Activated gamma-delta T cell (primary cell): Measurements from ENCODE around the gene CASR.
"Not testable (repeated sequence)": the region's sequence is repeated elsewhere in the genome, so short reads cannot be mapped to it uniquely, and the experiment has no call there.

Experiments used
- DNase-seq: peaks from one replicate; lab custom pipeline; 2025; lab: John Stamatoyannopoulos, UW
- total RNA-seq, 2 donors: gene quantifications; one replicate each; lab custom pipeline; 2026; lab: John Stamatoyannopoulos, UW

The CASR gene
- 0 reads per million in 2 donors for total RNA-seq

DNA sequence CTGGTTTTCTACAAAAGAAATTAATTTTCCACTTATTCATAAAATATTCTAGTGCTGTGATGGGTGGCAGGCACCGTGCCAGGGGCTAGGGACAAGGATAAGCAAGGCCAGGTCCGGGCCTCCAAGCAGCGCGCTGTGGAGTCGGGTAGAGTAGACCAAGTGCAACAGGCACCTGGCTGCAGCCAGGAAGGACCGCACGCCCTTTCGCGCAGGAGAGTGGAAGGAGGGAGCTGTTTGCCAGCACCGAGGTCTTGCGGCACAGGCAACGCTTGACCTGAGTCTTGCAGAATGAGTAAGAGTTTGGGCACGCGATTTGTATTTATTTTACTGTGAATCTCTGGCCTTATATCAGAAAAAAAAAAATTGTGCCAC is at the start of gene CASR:
CASR (plus strand) TSS at position 148 of the 372 bp plus-strand sequence. CDS start 70,522 bp downstream, outside the sequence.
- no peak for DNase-seq

GRCh38 chr3:122146466-122146865 is 37.0 kb upstream of the CASR start:
- DNase-seq = no peak

DNA sequence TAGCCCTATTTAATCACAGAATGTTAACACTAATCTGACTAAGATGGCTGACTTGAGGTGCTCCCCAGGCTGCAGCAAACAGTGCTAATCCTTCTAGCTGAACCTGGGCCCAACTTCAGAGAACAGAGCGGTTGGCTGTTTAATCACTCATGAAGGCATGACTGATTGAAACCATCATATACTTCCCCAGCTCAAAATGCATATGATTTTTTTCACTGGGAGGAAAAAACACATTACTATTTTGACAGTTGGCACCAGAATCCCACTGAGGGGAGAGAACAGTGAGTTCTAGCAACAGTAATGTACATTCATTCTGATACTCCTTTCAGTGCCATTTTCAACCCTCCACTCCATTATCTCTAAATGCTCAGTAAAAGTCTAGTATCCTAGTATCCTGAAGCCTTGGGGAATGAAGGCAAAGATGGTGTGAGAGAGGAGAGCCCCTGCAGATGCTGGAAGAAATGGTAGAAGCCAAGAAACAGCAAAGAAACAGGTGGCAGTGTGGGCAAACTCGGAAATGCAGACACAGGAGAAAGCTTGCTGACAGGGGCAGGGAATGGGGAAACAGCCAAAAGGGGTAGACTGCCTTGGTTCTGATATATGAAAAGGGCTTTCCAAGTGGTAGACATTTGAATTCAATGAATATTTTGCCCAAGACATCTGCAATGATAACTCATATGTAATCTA is 34.4 kb upstream of the CASR start:
- DNase-seq = no peak

GRCh38 chr3:122151480-122151879 is 32.0 kb upstream of the CASR start:
- DNase-seq = no peak

GRCh38 chr3:122164983-122165382 is 18.5 kb upstream of the CASR start:
- DNase-seq = not testable (repeated sequence)

DNA sequence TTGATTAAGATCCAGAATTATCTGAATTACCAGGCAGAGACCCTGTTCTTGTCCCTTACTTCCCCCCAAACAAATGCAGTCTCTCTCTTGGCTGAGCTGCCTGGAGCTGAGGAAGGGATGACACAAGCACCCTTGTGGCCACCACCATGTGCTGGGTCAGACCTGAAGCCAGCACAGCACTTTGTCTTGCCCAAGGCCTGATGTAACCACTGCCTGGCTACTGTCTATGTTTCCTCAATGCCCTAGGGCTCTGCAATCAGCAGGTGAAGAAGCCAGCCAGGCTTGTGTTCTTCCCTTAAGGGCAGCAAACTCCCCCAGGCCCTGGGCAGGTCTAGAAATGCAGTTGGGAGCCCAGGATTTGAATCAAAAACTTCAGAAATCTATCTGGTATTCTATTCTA is 15.8 kb upstream of the CASR start:
- no peak for DNase-seq

- DNase-seq = no peak
These were observed 15.4 kb upstream of the CASR start for GRCh38 chr3:122168044-122168443.

DNA sequence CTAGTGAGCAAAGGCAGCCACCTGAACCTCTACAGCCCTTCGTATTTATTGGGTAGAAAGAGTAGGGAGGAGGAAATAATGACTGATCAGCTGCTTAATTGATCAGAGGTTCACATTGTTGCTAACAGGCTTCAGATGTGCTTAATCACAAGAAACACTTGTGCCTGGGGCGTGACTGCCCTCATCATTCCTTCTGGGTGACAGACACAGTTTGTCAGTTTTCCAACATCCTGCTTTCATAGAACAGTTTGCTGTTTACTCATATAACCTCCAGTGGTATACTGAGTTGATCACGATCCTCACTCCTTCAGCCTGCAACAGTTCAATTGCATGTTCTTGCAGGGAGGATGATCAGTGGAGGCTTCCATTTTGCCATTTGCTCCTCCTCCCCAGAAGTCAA is 13.6 kb upstream of the CASR start:
- no peak for DNase-seq

- DNase-seq = not testable (repeated sequence)
These were observed 12.1 kb upstream of the CASR start for GRCh38 chr3:122171361-122171760.

DNA sequence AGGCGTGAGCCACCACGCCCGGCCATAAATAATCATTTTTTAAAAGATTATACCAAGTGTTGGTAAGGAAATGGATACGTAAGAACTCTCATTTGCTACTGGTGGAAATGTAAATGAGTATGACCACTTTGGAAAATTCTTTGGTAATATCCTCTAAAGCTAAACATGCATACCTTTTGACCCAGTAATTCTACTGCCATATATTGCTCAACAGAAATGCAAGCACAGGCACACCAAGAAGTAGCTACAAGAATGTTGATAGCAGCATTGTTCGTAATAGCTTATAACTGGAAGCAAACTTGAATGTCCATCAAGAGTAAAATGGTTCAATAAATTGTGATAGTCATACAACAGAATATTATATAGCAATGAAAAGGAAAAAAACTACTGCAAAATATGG is 4.8 kb upstream of the CASR start:
- DNase-seq = no peak

DNA sequence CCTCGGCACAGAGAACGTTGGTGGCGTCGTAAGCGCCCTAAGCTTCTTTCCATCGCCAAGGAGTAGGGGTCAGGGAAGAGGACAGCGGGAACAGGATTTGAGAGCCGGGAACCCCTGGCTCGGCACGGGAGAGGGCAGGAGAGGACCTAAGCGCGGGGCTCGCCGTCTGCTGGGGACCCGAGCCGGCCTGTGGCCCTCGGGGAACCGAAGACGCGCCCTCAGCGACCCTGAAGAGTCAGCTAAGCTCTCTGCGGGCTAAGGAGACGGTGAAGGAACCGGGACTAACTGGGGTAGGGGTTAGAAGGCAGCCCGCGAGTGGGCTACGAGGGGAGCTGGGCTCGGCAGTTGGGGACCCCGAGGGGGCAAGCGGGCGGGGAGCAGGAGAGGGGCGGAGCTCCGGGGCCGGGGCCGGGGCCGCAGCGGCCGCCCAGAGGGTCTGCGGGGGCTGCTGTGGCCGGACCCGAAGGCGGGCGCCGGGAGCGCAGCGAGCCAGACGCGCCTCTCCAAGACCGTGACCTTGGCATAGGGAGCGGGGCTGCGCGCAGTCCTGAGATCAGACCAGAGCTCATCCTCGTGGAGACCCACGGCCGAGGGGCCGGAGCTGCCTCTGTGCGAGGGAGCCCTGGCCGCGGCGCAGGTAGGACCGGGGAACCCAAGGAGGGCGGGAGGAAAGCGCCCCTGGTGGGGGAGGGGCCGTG is 574 bp downstream of the CASR start:
- DNase-seq = no peak

- no peak for DNase-seq
These were observed 1.1 kb downstream of the CASR start for GRCh38 chr3:122184591-122184929.

DNA sequence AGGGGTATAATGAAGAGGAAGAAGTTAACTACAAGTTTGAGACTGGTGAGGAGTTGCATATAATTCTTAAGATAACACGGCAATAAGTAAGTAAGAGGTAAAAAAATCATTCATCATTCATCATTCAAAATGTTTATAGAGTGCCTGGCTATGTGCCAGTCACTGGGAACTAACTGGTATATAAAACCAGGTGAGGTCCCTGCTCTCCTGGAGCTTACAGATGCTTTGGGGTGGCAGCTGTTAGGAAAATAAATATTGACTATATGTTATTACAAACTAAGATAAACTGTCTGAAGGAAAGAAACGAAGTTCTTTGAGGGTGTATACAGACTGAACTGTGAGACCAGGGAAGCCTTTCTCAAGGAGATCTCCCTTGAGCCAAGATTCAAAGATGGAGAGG is 2.9 kb downstream of the CASR start:
- no peak for DNase-seq

GRCh38 chr3:122188737-122189136 is 5.3 kb downstream of the CASR start:
- DNase-seq = no peak

DNA sequence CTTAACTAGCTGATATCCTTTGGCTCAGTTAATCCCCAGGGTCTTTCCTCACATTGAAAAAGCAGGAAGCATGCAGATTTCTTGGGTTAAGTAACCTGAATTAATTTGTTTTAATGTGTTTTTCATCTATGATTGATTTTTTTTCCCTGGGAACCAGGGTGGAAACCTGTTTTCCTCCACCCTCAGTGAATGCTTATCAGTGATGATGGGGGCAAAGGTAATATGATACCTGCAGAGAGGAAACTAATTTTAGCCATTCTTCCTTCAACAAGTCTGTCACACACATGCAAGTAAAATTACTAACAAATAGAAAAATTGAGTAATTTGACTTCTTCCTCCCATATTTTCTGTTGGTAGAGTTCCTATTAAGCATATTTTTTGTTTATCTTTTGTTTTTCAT is 5.9 kb downstream of the CASR start:
- no peak for DNase-seq

DNA sequence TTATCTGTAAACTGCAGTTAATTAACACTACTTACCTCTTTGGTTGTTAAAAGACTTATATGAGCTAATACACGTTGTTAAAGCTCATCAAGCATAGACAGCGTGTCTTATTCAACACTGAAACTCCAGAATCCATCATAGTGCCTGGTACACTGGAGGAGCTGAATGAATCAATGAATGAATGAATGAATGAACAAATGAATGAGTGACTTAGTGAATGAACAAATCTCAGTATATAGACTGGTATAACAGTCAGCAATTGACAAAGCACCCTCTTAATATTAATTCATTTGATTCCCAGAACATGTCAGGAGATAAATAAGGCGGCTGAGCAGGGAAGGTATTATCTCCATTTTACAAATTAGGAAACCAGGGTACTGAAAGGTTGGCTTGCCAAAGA is 7.1 kb downstream of the CASR start:
- DNase-seq = no peak

DNA sequence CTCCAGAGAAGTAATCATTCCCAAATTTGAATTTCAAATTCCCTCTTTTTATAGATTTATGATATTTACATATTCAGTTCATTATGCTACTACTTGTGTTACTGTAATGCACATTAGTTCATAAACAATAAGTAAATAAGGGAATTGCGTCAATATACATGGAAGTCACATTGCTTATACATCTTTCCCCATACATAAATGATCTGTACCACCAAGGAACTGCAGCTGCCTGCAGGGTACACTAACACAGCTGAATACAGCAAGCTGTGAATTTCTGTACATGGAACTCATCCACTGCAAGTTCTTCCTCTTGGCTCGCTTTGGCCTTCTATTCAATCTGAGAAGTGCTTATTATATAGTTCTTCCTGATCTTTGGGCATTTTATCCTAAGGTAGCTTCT is 15.5 kb downstream of the CASR start:
- no peak for DNase-seq

- no peak for DNase-seq
These were observed 16.1 kb downstream of the CASR start for GRCh38 chr3:122199552-122199951.

DNA sequence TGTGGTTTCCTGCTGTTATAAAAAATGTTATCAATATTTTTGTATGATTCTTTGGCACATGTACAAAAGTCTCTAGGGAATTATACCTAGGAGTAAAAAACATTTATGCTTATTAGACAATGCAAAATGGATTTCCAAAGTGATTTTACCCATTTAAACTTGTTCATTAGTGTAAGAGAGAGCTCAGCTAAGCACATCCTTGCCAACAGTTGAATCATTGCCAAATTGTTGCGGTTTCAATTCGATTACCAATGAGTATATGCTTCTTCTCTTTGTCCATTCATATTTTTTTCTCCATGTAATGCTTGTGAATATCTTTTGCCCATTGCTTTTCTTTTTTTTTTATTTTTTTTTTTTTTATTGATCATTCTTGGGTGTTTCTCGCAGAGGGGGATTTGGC is 17.2 kb downstream of the CASR start:
- no peak for DNase-seq

- DNase-seq = not testable (repeated sequence)
These were observed 18.0 kb downstream of the CASR start for GRCh38 chr3:122201476-122201875.

- no peak for DNase-seq
These were observed 25.1 kb downstream of the CASR start for GRCh38 chr3:122208579-122208978.

- DNase-seq = no peak
These were observed 30.2 kb downstream of the CASR start for GRCh38 chr3:122213650-122214049.

- no peak for DNase-seq
These were observed 31.2 kb downstream of the CASR start for GRCh38 chr3:122214711-122215110.
